Chondrocyte (in vitro differentiated cells): ENCODE results near the gene NRXN2. TPM values are rescaled to one million over a fixed set of nuclear protein-coding genes. Genes with fewer than 3 reads are reported as not detected.
A peak's percentile ranks its signal among the peaks of the same experiment; 100 is the strongest.

Source experiments
- DNase-seq: peaks from one replicate; pipeline ENCODE4 v3.0.0; 2021; ENCODE audit warnings: mixed read lengths, low spot score
- H3K27ac Mint-ChIP-seq: one replicate; pipeline ENCODE4 v1.8.0; 2021; ENCODE audit warnings: mild to moderate bottlenecking, moderate library complexity, mixed read lengths; ENCODE audit not compliant: unreplicated experiment
- H3K27me3 Mint-ChIP-seq: 2 replicates; pipeline ENCODE4 v1.8.0; 2021; ENCODE audit warnings: low read depth, mixed read lengths
- H3K36me3 Mint-ChIP-seq: 2 replicates; pipeline ENCODE4 v1.8.0; 2021; ENCODE audit warnings: low read depth, mixed read lengths
- H3K4me1 Mint-ChIP-seq: 2 replicates; pipeline ENCODE4 v1.8.0; 2021; ENCODE audit warnings: low read depth, mild to moderate bottlenecking, mixed read lengths
- H3K4me3 Mint-ChIP-seq: one replicate; pipeline ENCODE4 v1.8.0; 2021; ENCODE audit warnings: mild to moderate bottlenecking, moderate library complexity, mixed read lengths; ENCODE audit not compliant: unreplicated experiment
- H3K9me3 Mint-ChIP-seq: 2 replicates; pipeline ENCODE4 v1.8.0; 2021; ENCODE audit warnings: low read depth, mixed read lengths
- CTCF ChIP-seq: fragments of 200-600 bp; sonication (generic); IDR thresholded peaks from 2 replicates; pipeline ENCODE4 v1.5.0; 2021; ENCODE audit warnings: antibody characterized with exemption, mild to moderate bottlenecking, moderate library complexity
- total RNA-seq: library from RNA; stranded (reverse); gene quantifications from 3 replicates; pipeline ENCODE4 v1.2.1, GENCODE V29; 2021

Gene NRXN2
- total RNA-seq, 1 donor from 2014 or later = 1.8 TPM

DNA sequence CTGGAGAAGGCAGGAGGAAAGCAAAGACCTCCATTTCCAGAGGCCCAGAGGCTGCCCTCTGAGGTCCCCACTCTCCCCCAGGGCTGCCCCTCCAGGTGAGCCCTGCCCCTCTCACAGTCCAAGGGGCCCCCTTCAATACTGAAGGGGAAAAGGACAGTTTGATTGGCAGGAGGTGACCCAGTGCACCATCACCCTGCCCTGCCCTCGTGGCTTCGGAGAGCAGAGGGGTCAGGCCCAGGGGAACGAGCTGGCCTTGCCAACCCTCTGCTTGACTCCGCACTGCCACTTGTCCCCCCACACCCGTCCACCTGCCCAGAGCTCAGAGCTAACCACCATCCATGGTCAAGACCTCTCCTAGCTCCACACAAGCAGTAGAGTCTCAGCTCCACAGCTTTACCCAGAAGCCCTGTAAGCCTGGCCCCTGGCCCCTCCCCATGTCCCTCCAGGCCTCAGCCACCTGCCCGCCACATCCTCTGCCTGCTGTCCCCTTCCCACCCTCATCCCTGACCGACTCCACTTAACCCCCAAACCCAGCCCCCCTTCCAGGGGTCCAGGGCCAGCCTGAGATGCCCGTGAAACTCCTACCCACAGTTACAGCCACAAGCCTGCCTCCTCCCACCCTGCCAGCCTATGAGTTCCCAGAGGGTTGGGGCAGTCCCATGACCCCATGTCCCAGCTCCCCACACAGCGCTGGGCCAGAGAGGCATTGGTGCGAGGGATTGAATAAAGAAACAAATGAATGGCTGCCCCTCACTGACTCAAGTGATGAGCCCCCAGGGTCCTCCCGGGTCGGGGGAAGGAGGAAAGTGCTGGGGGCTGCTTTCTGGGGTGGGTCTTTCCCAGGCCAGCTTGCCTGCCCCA is 121.2 kb downstream of the NRXN2 start:
- peak; percentile 65 for DNase-seq
- Mint-ChIP-seq H3K36me3 (no peaks in the 10 kb centered on the region), H3K27ac (no peak overlapping the region), H3K9me3 (no peaks in the 10 kb centered on the region), H3K4me3 (no peak overlapping the region), H3K27me3 (peaks cover 14% of the 10 kb centered on the region), H3K4me1 (peaks cover 4% of the 10 kb centered on the region)
- TF ChIP-seq CTCF = no peak

- peaks cover 12% of the 10 kb centered on the region for H3K27me3 Mint-ChIP-seq
These were observed 122.6 kb downstream of the NRXN2 start for GRCh38 chr11:64600281-64600992.

GRCh38 chr11:64599698-64600211 is 123.2 kb downstream of the NRXN2 start:
- Mint-ChIP-seq H3K27me3 (peaks cover 5% of the 10 kb centered on the region), H3K9me3 (no peaks in the 10 kb centered on the region), H3K27ac (no peak overlapping the region), H3K36me3 (no peaks in the 10 kb centered on the region), H3K4me3 (no peak overlapping the region), H3K4me1 (no peaks in the 10 kb centered on the region)
- peak; percentile 79 for DNase-seq
- TF ChIP-seq CTCF = no peak

More at GRCh38 chr11:64600281-64600992, 122.6 kb downstream of the NRXN2 start:
- DNase-seq = peak; percentile 88
- no peak for TF ChIP-seq CTCF
- Mint-ChIP-seq H3K4me1 (no peaks in the 10 kb centered on the region), H3K27ac (no peak overlapping the region), H3K4me3 (no peak overlapping the region), H3K36me3 (no peaks in the 10 kb centered on the region), H3K9me3 (no peaks in the 10 kb centered on the region)

GRCh38 chr11:64598797-64599697 is 124.0 kb downstream of the NRXN2 start:
- H3K27ac Mint-ChIP-seq = no peak overlapping the region
- H3K9me3 Mint-ChIP-seq = no peaks in the 10 kb centered on the region
- no peak for TF ChIP-seq CTCF
- H3K36me3 Mint-ChIP-seq = no peaks in the 10 kb centered on the region
- peak; percentile 58 for DNase-seq
- peaks cover 2% of the 10 kb centered on the region for H3K27me3 Mint-ChIP-seq
- no peak overlapping the region for H3K4me3 Mint-ChIP-seq
- no peaks in the 10 kb centered on the region for H3K4me1 Mint-ChIP-seq
